GM18909 (cell line): Measurements from ENCODE around the gene SELENOW.
"Not testable (repeated sequence)": the region's sequence is repeated elsewhere in the genome, so short reads cannot be mapped to it uniquely, and the experiment has no call there.

Experiments
- ATAC-seq: cut with Tn5 transposase; IDR thresholded peaks from one replicate; pipeline ENCODE4 v1.9.1; 2021; ENCODE audit warnings: mild to moderate bottlenecking; ENCODE audit not compliant: unreplicated experiment, poor library complexity

SELENOW gene

GRCh38 chr19:47780215-47780551 lies 1.7 kb downstream of the SELENOW start:
- ATAC-seq, result no peak

GRCh38 chr19:47781590-47782262 lies 3.2 kb downstream of the SELENOW start:
- ATAC-seq, result no peak

GRCh38 chr19:47786566-47786965 lies 8.1 kb downstream of the SELENOW start:
- no peak for ATAC-seq

GRCh38 chr19:47787307-47787706 lies 8.8 kb downstream of the SELENOW start:
- ATAC-seq, result not testable (repeated sequence)

GRCh38 chr19:47789811-47790210 lies 11.3 kb downstream of the SELENOW start:
- not testable (repeated sequence) for ATAC-seq

GRCh38 chr19:47790398-47790814 lies 11.9 kb downstream of the SELENOW start:
- no peak for ATAC-seq

- ATAC-seq, result no peak
These were observed 14.1 kb downstream of the SELENOW start for GRCh38 chr19:47792616-47793015.

GRCh38 chr19:47794526-47794925 lies 16.0 kb downstream of the SELENOW start:
- ATAC-seq, result no peak

GRCh38 chr19:47796785-47797184 lies 18.3 kb downstream of the SELENOW start:
- no peak for ATAC-seq

GRCh38 chr19:47797996-47798903 lies 19.7 kb downstream of the SELENOW start:
- no peak for ATAC-seq

- no peak for ATAC-seq
These were observed 20.4 kb downstream of the SELENOW start for GRCh38 chr19:47798904-47799266.

- ATAC-seq, result no peak
These were observed 22.8 kb downstream of the SELENOW start for GRCh38 chr19:47801270-47801669.

- no peak for ATAC-seq
These were observed 24.1 kb downstream of the SELENOW start for GRCh38 chr19:47802521-47803043.

- ATAC-seq, result not testable (repeated sequence)
These were observed 24.6 kb downstream of the SELENOW start for GRCh38 chr19:47803148-47803547.

- not testable (repeated sequence) for ATAC-seq
These were observed 25.2 kb downstream of the SELENOW start for GRCh38 chr19:47803671-47804070.

GRCh38 chr19:47804451-47804850 lies 25.9 kb downstream of the SELENOW start, which contains the start of gene TPRX1:
TSS of gene TPRX1 (minus strand) at chr19:47804551. CDS start at chr19:47804539, 12 bp downstream.
- not testable (repeated sequence) for ATAC-seq

- no peak for ATAC-seq
These were observed 26.8 kb downstream of the SELENOW start for GRCh38 chr19:47805313-47805712.

- ATAC-seq, result no peak
These were observed 27.9 kb downstream of the SELENOW start for GRCh38 chr19:47806435-47806834.

- no peak for ATAC-seq
These were observed 34.9 kb downstream of the SELENOW start for GRCh38 chr19:47813304-47813994.

- ATAC-seq, result no peak
These were observed 35.5 kb downstream of the SELENOW start for GRCh38 chr19:47813995-47814328.

GRCh38 chr19:47816270-47816669 lies 37.8 kb downstream of the SELENOW start:
- not testable (repeated sequence) for ATAC-seq
